ENCODE measurements around the gene KLF9.

GRCh38 chr9:70415041-70415440 lies 584 bp upstream of the KLF9 start:
- TF ChIP-seq POLR2A (IDR thresholded peaks at IDR 0.05) = no peak
- TF ChIP-seq, protein P1, sequence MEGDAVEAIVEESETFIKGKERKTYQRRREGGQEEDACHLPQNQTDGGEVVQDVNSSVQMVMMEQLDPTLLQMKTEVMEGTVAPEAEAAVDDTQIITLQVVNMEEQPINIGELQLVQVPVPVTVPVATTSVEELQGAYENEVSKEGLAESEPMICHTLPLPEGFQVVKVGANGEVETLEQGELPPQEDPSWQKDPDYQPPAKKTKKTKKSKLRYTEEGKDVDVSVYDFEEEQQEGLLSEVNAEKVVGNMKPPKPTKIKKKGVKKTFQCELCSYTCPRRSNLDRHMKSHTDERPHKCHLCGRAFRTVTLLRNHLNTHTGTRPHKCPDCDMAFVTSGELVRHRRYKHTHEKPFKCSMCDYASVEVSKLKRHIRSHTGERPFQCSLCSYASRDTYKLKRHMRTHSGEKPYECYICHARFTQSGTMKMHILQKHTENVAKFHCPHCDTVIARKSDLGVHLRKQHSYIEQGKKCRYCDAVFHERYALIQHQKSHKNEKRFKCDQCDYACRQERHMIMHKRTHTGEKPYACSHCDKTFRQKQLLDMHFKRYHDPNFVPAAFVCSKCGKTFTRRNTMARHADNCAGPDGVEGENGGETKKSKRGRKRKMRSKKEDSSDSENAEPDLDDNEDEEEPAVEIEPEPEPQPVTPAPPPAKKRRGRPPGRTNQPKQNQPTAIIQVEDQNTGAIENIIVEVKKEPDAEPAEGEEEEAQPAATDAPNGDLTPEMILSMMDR (IDR thresholded peaks at IDR 0.05) = no peak
